DMS79 treated with DMSO at 0.1 percent for 48 hours (cell line): ENCODE results near the gene LMOD1.
A peak's percentile ranks its signal among the peaks of the same experiment; 100 is the strongest.
"Not testable (repeated sequence)": the region's sequence is repeated elsewhere in the genome, so short reads cannot be mapped to it uniquely, and the experiment has no call there.

Experiments
- DNase-seq: peaks from one replicate; lab custom pipeline; 2025; lab: John Stamatoyannopoulos, UW

Gene LMOD1

GRCh38 chr1:201914456-201915235, 31.7 kb downstream of the LMOD1 start:
- DNase-seq = no peak

- no peak for DNase-seq
Measured at GRCh38 chr1:201912832-201913231, 33.5 kb downstream of the LMOD1 start.

GRCh38 chr1:201911826-201912571, 34.3 kb downstream of the LMOD1 start:
- no peak for DNase-seq

- DNase-seq = no peak
Measured at GRCh38 chr1:201907621-201908020, 38.7 kb downstream of the LMOD1 start.

GRCh38 chr1:201906336-201906735, 40.0 kb downstream of the LMOD1 start:
- no peak for DNase-seq

- DNase-seq = no peak
Measured at GRCh38 chr1:201905234-201905890, 41.0 kb downstream of the LMOD1 start.

DNA sequence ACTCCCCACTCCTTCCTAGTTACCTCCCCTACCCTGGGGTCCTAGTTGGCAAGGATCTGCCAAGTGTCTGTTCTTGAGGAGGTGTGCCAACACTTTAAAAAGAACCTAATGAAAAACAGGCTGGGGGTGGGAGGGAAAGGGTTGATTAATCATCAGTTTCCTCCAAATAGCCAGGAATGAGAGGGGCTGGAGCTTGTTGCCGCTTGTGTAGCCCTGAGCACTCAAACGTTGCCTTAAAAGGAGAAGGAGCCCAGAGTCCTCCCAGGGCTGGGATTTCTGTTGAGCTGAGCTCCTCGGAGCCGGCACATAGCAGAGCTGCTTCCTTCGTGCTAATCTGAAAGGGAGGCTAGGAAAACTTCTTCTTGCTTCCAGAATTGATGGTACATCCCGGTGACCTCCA, 41.8 kb downstream of the LMOD1 start:
- no peak for DNase-seq

DNA sequence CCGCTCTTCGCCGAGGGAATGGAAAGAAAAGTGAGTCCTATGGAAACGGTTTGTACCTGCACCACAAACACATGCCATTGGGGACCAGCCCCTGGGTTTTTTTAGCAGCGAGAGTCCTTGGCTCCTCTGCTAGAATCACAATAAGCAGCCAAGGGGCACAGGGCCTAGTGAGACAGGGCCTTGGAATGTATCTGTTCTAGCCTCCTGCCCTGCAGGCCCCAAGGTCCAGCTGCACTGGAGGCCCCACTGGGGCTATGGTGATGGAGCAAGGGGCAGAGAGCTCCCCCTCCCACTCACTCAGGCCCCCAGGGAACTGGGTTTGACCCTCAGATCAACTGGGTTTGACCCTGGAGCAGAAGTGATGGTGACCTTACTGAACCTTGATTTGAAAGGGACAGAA, 43.2 kb downstream of the LMOD1 start:
- no peak for DNase-seq

DNA sequence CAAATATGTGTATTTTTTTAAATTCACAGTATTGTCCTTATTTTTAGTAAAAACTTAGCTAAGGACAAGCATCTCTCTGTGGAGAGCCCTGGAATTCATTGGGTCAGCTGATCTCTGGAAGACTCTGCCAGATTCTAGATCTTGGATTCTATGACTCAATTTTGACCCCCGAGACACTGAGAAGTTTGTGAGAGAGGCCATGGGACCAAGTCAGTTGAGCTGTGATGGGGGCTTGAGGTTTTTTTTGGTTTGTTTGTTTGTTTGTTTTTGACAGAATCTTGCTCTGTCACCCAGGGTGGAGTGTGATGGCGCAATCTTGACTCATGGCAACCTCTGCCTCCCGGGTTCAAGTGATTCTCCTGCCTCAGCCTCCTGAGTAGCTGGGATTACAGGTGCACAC, 44.1 kb downstream of the LMOD1 start:
- no peak for DNase-seq

DNA sequence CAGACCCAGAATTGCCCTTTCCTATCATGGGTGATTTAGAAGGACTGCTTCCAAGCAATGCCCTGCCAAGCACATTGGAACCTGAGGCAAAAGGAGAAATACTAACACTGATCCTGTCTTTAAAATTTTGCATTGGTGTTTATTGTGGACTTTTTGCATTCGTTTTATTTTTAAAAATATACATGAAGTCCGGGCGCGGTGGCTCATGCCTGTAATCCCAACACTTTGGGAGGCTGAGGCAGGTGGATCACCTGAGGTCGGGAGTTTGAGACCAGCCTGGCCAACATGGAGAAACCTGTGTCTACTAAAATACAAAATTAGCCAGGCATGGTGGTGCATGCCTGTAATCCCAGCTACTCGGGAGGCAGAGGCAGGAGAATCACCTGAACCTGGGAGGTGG, 45.3 kb downstream of the LMOD1 start:
- not testable (repeated sequence) for DNase-seq

- no peak for DNase-seq
Measured at GRCh38 chr1:201900476-201900875, 45.9 kb downstream of the LMOD1 start.

- no peak for DNase-seq
Measured at GRCh38 chr1:201899683-201900429, 46.5 kb downstream of the LMOD1 start.

DNA sequence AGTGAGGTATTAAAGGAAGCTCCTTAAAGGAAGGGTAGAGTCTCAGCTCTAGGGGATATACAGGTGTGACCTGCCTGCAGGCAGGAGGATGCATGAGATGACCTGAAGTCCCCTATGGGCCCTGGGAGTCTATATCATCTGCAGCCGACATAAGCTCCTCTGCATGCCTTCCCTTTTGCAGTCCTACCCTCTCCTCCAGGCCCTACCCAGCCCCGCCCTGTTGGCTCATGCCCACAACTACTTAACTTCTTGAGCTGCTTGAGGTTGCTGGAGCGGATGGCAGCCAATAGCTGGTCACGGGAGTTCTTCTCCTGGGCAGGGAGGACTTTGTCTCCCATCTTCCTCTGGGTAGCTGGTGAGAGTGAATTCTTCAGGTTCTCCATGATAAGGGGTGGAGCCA, 47.4 kb downstream of the LMOD1 start:
- no peak for DNase-seq

GRCh38 chr1:201898240-201898894, 48.0 kb downstream of the LMOD1 start:
- no peak for DNase-seq

- DNase-seq = no peak
Measured at GRCh38 chr1:201896951-201897391, 49.4 kb downstream of the LMOD1 start.

DNA sequence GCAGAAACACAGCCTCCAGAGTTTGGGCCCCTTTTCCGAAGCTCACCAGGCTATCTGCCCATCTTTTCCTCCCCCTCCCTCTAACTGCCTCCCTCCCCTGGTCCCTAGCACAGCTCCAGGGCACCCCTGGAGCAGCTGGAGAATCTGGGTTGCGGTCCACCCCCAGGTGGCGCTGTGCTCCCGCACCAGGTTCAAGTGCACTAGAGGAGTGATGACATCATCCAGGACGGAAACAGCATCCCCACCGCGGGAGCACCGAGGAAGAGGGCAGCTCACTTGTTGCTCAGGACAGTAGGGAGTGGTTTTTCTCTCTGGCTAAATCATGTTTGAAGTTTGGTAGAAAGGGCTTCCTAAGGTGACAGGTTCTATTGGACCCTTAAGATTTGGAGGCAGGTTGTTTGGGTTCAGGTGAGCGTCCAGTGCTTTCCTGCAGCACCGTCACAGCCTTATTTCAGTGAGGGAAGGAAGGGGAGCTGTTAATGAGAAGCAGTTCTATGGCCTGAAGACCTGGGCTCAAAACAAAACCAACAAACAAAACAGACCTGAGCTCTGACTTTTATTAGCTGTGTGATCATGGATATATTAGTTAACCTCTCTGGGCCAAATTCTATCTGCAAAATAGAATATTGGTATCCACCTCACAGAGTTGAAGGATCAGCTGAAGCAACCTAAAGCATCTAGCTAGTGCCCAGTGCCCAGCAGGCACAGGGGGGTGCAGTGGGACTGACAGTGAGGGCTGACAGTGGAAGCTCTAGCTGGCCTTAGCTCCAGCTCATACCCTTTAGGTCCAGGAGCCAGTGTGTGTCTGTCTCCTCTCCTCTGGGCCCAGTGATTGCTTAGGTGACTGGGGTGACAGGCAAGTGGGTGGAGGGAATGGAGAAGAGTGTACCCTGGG, 50.2 kb downstream of the LMOD1 start:
- peak; percentile 81 for DNase-seq

- no peak for DNase-seq
Measured at GRCh38 chr1:201895120-201895665, 51.2 kb downstream of the LMOD1 start.

DNA sequence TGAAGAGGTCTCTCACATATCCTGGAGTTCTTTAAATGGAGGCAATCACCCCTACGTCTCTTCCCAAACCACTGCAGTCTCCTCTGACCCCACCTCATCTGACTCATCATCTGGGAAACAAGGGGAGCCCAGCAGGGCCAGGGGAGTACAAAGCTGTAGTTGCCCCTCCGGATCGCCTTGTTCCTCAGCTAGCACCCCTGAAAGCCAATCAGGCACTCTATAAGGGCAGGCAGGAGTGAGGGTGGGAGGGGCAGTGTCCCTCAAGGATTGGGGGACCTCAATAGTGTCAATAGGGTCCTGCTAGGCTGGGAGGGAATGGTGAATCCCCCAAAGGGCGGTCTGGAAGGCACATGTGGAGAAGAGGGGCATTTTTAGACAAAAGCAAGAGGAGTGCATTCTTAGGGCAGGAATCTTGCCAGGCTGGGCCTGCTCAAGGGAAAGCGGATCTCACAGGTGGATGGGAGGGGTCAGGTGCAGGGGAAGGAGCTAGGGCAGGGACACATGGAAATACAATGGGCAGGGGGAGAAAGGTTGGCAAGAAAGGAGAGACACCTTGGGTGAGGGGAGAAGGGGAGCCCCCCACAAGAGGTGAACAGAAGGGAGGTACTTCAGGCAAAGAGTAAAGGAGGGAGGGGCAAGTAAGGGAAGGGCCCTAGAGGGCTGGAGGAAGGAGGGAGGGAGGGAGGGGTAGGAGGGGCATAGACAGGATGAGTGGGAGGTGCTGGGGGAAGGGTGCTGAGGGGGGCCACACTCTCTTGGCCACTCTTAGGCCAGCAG, 51.8 kb downstream of the LMOD1 start:
- DNase-seq = no peak

DNA sequence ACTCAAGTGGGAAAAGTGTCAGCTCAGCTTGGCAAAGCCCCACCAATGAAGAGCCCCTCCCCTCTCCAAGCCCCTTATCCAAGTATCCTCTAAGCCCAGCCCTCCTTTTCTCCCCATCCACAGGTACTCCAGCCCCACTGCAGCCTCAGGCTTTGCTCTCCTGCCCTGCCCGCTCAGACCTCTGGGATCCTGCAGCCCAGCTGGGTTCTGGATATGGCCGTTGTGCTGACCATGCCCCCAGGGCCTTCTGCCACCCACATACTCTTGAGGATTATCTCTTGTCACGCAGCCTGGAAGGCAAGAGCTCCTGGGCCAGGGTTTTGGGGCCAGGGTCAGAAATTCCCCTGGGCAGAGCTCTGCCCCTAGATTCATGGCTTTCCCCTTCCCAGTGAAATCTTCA, 52.9 kb downstream of the LMOD1 start:
- no peak for DNase-seq

DNA sequence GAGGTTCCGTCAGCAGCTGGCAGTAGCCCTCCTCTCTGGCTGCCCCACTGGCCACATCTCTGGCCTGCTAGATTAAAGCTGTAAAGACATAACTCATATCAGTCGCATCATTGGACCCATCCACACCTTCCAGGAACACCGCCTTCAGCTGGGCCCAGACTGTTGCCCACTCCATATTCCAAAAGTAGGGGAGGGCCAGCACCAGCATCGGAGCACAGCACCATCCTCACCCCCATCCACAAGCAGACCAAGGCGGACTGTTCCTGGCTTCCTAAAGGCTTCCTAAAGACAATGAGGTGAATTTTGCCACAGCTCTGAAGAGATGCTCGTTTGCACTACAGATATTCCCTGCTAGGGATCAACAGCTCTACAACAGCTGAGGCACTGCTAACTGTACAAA, 54.1 kb downstream of the LMOD1 start:
- no peak for DNase-seq
